Esophagus muscularis mucosa (tissue), 4 donors: ENCODE data around the gene MAP3K1. TPM values are rescaled to one million over a fixed set of nuclear protein-coding genes. Genes with fewer than 3 reads are reported as not detected.
"Not testable (repeated sequence)": the region's sequence is repeated elsewhere in the genome, so short reads cannot be mapped to it uniquely, and the experiment has no call there.

ENCODE experiments used
- DNase-seq: peaks from one replicate; pipeline ENCODE4 v3.0.0-alpha.2; 2017; ENCODE audit errors: extremely low spot score
- H3K27ac ChIP-seq, 4 donors: fragments of 200-600 bp; sonication (generic); replicated peaks in 1 of 4; 1 replicate in 3 of 4; 2 replicates in 1 of 4; pipeline ENCODE4 v1.5.1; 2016 to 2019; ENCODE audit warnings: mild to moderate bottlenecking in 1 of 4
- H3K27me3 ChIP-seq, 4 donors: fragments of 200-600 bp; sonication (generic); one replicate each; pipeline versions ENCODE4 v1.5.1 to v1.6.0; 2016 to 2019
- H3K36me3 ChIP-seq, 4 donors: fragments of 200-600 bp; sonication (generic); one replicate each; pipeline ENCODE4 v1.5.1; 2016 to 2019
- H3K4me1 ChIP-seq, 4 donors: fragments of 200-600 bp; sonication (generic); one replicate each; pipeline ENCODE4 v1.5.1; 2016 to 2019
- H3K4me3 ChIP-seq, 4 donors: fragments of 200-600 bp; sonication (generic); 1 replicate in 2 of 4; 2 replicates in 2 of 4; pipeline ENCODE4 v1.5.1; 2016 to 2019; ENCODE audit warnings: mild to moderate bottlenecking in 4 of 4, moderate library complexity in 1 of 4
- H3K9me3 ChIP-seq, 4 donors: fragments of 200-600 bp; sonication (generic); 1 replicate in 3 of 4; 2 replicates in 1 of 4; pipeline ENCODE4 v1.5.1; 2016 to 2019
- EP300 ChIP-seq: sonication (generic); formaldehyde crosslinking; IDR thresholded peaks from one replicate; pipeline ENCODE4 v1.6.1; 2017; ENCODE audit warnings: antibody characterized with exemption
- POLR2A ChIP-seq: fragments of 450-650 bp; IDR thresholded peaks from one replicate; pipeline ENCODE4 v1.6.1; 2017; ENCODE audit warnings: antibody characterized with exemption, moderate library complexity, mild to moderate bottlenecking, low read depth
- POLR2AphosphoS5 ChIP-seq, 2 donors: sonication (generic); formaldehyde crosslinking; IDR thresholded peaks; one replicate each; pipeline ENCODE4 v1.6.1; 2017; ENCODE audit warnings: antibody characterized with exemption in 2 of 2
- WGBS: methylation state at CpG from one replicate; pipeline ENCODE4 v1.1.5; 2018; 5-methylcytosine and 5-hydroxymethylcytosine counted together
- intact Hi-C: fragments of 100-400 bp; cut with DNase I; formaldehyde crosslinking; loops from one replicate; pipeline ENCODE4 v1.15.1; 2023
- total RNA-seq, 4 donors: library from RNA; depleted of rRNA; stranded (reverse); fragments of >200 nt; gene quantifications; one replicate each; pipeline versions ENCODE4 v1.1.0 to v1.2.1, GENCODE V29; 2016
- TF ChIP-seq, protein P1 (sequence below), 3 experiments: fragments of 200-600 bp in 2 of 3; fragments of 450-650 bp in 1 of 3; sonication (generic) in 2 of 3; IDR thresholded peaks; one replicate each; pipeline ENCODE4 v1.5.1; 2017 to 2019; ENCODE audit warnings: antibody characterized with exemption in 3 of 3, mild to moderate bottlenecking in 2 of 3, moderate library complexity in 1 of 3

Gene MAP3K1
- total RNA-seq, 4 donors from 2014 or later: 7.2 to 12.3 (median 8.8) TPM

GRCh38 chr5:56774957-56775356 lies 40.4 kb upstream of the MAP3K1 start:
- no peak overlapping the region for H3K4me3 ChIP-seq
- H3K36me3 ChIP-seq: no peaks in the 10 kb centered on the region
- no peak for DNase-seq
- intact Hi-C loops: no loop called here
- no peaks in the 10 kb centered on the region for H3K4me1 ChIP-seq
- WGBS: 68% methylated on average over 3 of the region's 3 CpGs
- H3K27me3 ChIP-seq: no peaks in the 10 kb centered on the region
- no peak overlapping the region for H3K27ac ChIP-seq
- TF ChIP-seq POLR2AphosphoS5 (IDR thresholded peaks at IDR 0.05) (no peak), EP300 (no peak)
- H3K9me3 ChIP-seq: no peaks in the 10 kb centered on the region

GRCh38 chr5:56776212-56776846 lies 39.0 kb upstream of the MAP3K1 start:
- DNase-seq, H3K4me1 ChIP-seq, intact Hi-C loops, H3K36me3 ChIP-seq, H3K27ac ChIP-seq, H3K27me3 ChIP-seq, H3K9me3 ChIP-seq, H3K4me3 ChIP-seq: not testable (repeated sequence)
- 69% methylated on average over 2 of the region's 2 CpGs for WGBS

- intact Hi-C loops: no loop called here
- no peak overlapping the region for H3K4me3 ChIP-seq
- H3K4me1 ChIP-seq: no peaks in the 10 kb centered on the region
- DNase-seq: no peak
- no peaks in the 10 kb centered on the region for H3K9me3 ChIP-seq
- no peak for TF ChIP-seq POLR2AphosphoS5 (IDR thresholded peaks at IDR 0.05)
- no peak for TF ChIP-seq POLR2A
- TF ChIP-seq EP300: no peak
- TF ChIP-seq, protein P1, sequence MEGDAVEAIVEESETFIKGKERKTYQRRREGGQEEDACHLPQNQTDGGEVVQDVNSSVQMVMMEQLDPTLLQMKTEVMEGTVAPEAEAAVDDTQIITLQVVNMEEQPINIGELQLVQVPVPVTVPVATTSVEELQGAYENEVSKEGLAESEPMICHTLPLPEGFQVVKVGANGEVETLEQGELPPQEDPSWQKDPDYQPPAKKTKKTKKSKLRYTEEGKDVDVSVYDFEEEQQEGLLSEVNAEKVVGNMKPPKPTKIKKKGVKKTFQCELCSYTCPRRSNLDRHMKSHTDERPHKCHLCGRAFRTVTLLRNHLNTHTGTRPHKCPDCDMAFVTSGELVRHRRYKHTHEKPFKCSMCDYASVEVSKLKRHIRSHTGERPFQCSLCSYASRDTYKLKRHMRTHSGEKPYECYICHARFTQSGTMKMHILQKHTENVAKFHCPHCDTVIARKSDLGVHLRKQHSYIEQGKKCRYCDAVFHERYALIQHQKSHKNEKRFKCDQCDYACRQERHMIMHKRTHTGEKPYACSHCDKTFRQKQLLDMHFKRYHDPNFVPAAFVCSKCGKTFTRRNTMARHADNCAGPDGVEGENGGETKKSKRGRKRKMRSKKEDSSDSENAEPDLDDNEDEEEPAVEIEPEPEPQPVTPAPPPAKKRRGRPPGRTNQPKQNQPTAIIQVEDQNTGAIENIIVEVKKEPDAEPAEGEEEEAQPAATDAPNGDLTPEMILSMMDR (IDR thresholded peaks at IDR 0.05): no peak
- no peaks in the 10 kb centered on the region for H3K27me3 ChIP-seq
- no peak overlapping the region for H3K27ac ChIP-seq
- H3K36me3 ChIP-seq: no peaks in the 10 kb centered on the region
- 97% methylated on average over 2 of the region's 2 CpGs for WGBS
Measured at GRCh38 chr5:56783261-56783660, 32.1 kb upstream of the MAP3K1 start.

DNA sequence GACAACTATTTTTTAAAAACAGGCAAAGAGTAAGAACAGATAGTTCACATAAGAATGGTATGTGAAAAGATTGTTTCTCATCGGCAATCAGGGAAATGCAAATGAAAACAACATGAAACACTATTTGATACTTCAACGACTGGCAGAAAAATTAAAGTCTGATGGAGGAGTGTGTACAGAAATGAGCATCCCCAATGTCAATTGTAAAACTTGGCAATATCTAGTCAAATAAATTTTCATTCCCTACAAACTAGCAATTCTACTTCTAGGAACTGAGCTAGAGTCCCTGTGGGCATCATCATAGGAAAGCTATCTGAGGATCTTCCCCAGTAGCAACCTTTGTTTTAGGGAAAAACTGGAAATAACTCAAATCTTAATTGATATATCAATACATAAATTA lies 29.0 kb upstream of the MAP3K1 start:
- TF ChIP-seq POLR2AphosphoS5 (IDR thresholded peaks at IDR 0.05) (no peak), EP300 (no peak), POLR2A (no peak)
- TF ChIP-seq, protein P1 (IDR thresholded peaks at IDR 0.05): no peak
- WGBS: 95% methylated on average over 2 of the region's 2 CpGs

DNA sequence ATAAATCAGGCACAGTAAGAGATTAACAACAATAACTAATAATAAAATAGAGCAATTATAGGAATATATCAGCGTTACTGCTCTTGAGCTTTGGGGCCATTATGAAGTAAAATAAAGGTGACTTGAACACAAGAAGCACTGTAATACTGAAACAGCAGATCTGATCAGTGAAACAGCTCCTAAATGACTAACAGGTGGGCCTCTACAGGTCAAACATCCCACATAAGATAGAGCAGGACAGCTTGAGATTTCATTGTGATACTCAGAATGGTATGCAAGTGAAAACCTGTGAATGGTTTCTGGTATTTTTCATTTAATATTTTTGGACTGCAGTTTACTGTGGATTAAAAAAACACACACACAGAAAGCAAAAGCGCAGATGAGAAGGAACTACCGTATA lies 24.0 kb upstream of the MAP3K1 start:
- no peaks in the 10 kb centered on the region for H3K36me3 ChIP-seq
- no peak overlapping the region for H3K4me3 ChIP-seq
- no peaks in the 10 kb centered on the region for H3K9me3 ChIP-seq
- no peaks in the 10 kb centered on the region for H3K27me3 ChIP-seq
- no peaks in the 10 kb centered on the region for H3K4me1 ChIP-seq
- WGBS: 93% methylated on average over 3 of the region's 3 CpGs
- DNase-seq: no peak
- intact Hi-C loops: no loop called here
- TF ChIP-seq EP300: no peak
- TF ChIP-seq, protein P1 (IDR thresholded peaks at IDR 0.05): no peak
- no peak overlapping the region for H3K27ac ChIP-seq

More for the DNA sequence above, 29.0 kb upstream of the MAP3K1 start:
- Histone ChIP-seq H3K4me1 (no peaks in the 10 kb centered on the region), H3K27ac (no peak overlapping the region), H3K27me3 (no peaks in the 10 kb centered on the region), H3K36me3 (no peaks in the 10 kb centered on the region), H3K4me3 (no peak overlapping the region), H3K9me3 (no peaks in the 10 kb centered on the region)
- intact Hi-C loops: no loop called here
- no peak for DNase-seq

DNA sequence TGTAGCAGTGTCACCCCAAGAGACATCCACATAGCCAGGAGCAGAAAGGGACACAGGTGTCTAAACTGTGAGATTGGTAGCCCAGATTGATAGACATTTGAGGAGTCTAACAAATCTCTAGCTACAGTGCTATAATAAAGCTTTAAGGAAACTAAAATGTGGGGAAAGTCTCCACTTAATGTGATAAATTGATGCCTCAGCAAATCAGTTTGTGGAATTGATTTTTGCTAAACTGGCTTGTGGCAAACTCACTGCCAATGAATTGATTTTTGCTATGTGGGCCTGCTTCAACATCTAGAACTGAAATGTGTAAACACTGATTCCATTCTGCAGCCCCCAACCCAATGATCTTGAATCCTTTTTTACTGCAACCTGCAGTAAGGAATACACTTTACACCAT lies 16.8 kb upstream of the MAP3K1 start:
- no peaks in the 10 kb centered on the region for H3K9me3 ChIP-seq
- H3K4me1 ChIP-seq: peaks cover 0 to 13% (median 5%) of the 10 kb centered on the region in 4 donors
- H3K4me3 ChIP-seq: no peak overlapping the region
- DNase-seq: no peak
- intact Hi-C loops: no loop called here
- H3K27ac ChIP-seq: no peak overlapping the region
- H3K36me3 ChIP-seq: no peaks in the 10 kb centered on the region
- no peak for TF ChIP-seq POLR2AphosphoS5 (IDR thresholded peaks at IDR 0.05)
- no peak for TF ChIP-seq EP300
- no peak for TF ChIP-seq POLR2A
- TF ChIP-seq, protein P1 (IDR thresholded peaks at IDR 0.05): no peak
- no peaks in the 10 kb centered on the region for H3K27me3 ChIP-seq
